ENCODE data around the gene BCR.

Gene BCR

DNA sequence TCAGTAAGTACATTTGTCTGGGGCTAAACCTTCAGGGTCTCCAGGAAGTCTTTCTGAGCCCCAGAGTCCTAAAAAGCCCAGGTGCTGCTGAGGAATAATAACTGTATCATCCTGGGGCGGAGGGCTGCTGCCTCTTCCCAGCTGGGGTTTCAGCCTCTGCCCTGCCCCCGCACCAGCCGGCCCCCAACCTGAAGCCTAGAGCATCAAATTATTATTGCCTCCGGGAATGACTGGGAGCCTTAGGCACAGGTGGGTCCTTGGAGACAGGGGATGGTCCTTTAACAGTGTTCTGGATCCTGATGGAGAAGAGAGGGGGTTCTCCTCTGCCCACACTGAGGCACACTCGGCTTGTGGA lies 64.4 kb downstream of the BCR start:
- Histone ChIP-seq H3K9ac (ENCODE audit: insufficient read length, low read depth) (peak overlapping the region; percentile 44), H3K4me1 (ENCODE audit: insufficient read depth, insufficient read length) (peaks cover 31% of the 10 kb centered on the region), H3K27me3 (ENCODE audit: insufficient read depth, insufficient read length) (no peaks in the 10 kb centered on the region), H3K9me3 (ENCODE audit: insufficient read depth, low read length) (no peaks in the 10 kb centered on the region), H3K4me3 (ENCODE audit: insufficient read length, low read depth) (no peak overlapping the region), H3K36me3 (ENCODE audit: insufficient read depth, insufficient read length, low read length) (peaks cover 9% of the 10 kb centered on the region)
- DNase-seq (ENCODE audit: low read depth, low spot score): no peak
- TF ChIP-seq YY1 (IDR thresholded peaks at IDR 0.05; ENCODE audit: insufficient read depth, insufficient read length) (no peak), ZNF274 (IDR thresholded peaks at IDR 0.05; ENCODE audit: low read depth, low read length) (no peak), SUZ12 (IDR thresholded peaks at IDR 0.05; ENCODE audit: extremely low read depth, insufficient read depth, insufficient read length) (no peak)

- H3K9ac ChIP-seq (ENCODE audit: insufficient read length, low read depth): no peak overlapping the region
Observed at GRCh38 chr22:23245045-23245798, 64.9 kb downstream of the BCR start.

DNA sequence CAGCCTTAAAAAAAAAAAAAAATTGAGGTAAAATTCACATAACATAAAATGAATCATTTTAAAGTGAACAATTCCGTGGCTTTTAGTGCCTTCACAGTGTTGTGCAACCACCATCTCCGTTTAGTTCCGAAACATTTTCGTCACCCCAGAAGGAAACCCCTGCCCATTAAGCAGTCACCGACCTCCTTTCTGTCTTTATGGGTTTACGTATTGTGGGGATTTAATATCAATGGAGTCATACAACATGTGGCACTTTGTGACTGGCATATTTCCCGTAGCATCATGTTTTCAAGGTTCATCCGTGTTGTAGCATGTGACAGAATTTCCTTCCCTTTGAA lies 65.5 kb downstream of the BCR start:
- no peaks in the 10 kb centered on the region for H3K27me3 ChIP-seq (ENCODE audit: insufficient read depth, insufficient read length)
- H3K4me3 ChIP-seq (ENCODE audit: insufficient read length, low read depth): no peak overlapping the region
- peaks cover 9% of the 10 kb centered on the region for H3K36me3 ChIP-seq (ENCODE audit: insufficient read depth, insufficient read length, low read length)
- no peak overlapping the region for H3K9ac ChIP-seq (ENCODE audit: insufficient read length, low read depth)
- TF ChIP-seq SUZ12 (IDR thresholded peaks at IDR 0.05; ENCODE audit: extremely low read depth, insufficient read depth, insufficient read length): no peak
- TF ChIP-seq YY1 (IDR thresholded peaks at IDR 0.05; ENCODE audit: insufficient read depth, insufficient read length): no peak
- TF ChIP-seq ZNF274 (IDR thresholded peaks at IDR 0.05; ENCODE audit: low read depth, low read length): no peak
- DNase-seq (ENCODE audit: low read depth, low spot score): no peak
- H3K4me1 ChIP-seq (ENCODE audit: insufficient read depth, insufficient read length): peaks cover 31% of the 10 kb centered on the region
- H3K9me3 ChIP-seq (ENCODE audit: insufficient read depth, low read length): no peaks in the 10 kb centered on the region

More at GRCh38 chr22:23245045-23245798, 64.9 kb downstream of the BCR start:
- H3K9me3 ChIP-seq (ENCODE audit: insufficient read depth, low read length): no peaks in the 10 kb centered on the region
- DNase-seq (ENCODE audit: low read depth, low spot score): no peak
- H3K4me3 ChIP-seq (ENCODE audit: insufficient read length, low read depth): no peak overlapping the region
- H3K4me1 ChIP-seq (ENCODE audit: insufficient read depth, insufficient read length): peaks cover 31% of the 10 kb centered on the region
- no peaks in the 10 kb centered on the region for H3K27me3 ChIP-seq (ENCODE audit: insufficient read depth, insufficient read length)
- peaks cover 9% of the 10 kb centered on the region for H3K36me3 ChIP-seq (ENCODE audit: insufficient read depth, insufficient read length, low read length)
- TF ChIP-seq YY1 (IDR thresholded peaks at IDR 0.05; ENCODE audit: insufficient read depth, insufficient read length): no peak
- TF ChIP-seq ZNF274 (IDR thresholded peaks at IDR 0.05; ENCODE audit: low read depth, low read length): no peak
- TF ChIP-seq SUZ12 (IDR thresholded peaks at IDR 0.05; ENCODE audit: extremely low read depth, insufficient read depth, insufficient read length): no peak

- H3K27me3 ChIP-seq (ENCODE audit: insufficient read depth, insufficient read length): no peaks in the 10 kb centered on the region
- no peak overlapping the region for H3K4me3 ChIP-seq (ENCODE audit: insufficient read length, low read depth)
- no peak overlapping the region for H3K9ac ChIP-seq (ENCODE audit: insufficient read length, low read depth)
- no peaks in the 10 kb centered on the region for H3K9me3 ChIP-seq (ENCODE audit: insufficient read depth, low read length)
- H3K36me3 ChIP-seq (ENCODE audit: insufficient read depth, insufficient read length, low read length): peaks cover 13% of the 10 kb centered on the region
- DNase-seq (ENCODE audit: low read depth, low spot score): no peak
- peaks cover 22% of the 10 kb centered on the region for H3K4me1 ChIP-seq (ENCODE audit: insufficient read depth, insufficient read length)
- TF ChIP-seq SUZ12 (IDR thresholded peaks at IDR 0.05; ENCODE audit: extremely low read depth, insufficient read depth, insufficient read length) (no peak), ZNF274 (IDR thresholded peaks at IDR 0.05; ENCODE audit: low read depth, low read length) (no peak), YY1 (IDR thresholded peaks at IDR 0.05; ENCODE audit: insufficient read depth, insufficient read length) (no peak)
Observed at GRCh38 chr22:23246982-23247766, 66.9 kb downstream of the BCR start.

DNA sequence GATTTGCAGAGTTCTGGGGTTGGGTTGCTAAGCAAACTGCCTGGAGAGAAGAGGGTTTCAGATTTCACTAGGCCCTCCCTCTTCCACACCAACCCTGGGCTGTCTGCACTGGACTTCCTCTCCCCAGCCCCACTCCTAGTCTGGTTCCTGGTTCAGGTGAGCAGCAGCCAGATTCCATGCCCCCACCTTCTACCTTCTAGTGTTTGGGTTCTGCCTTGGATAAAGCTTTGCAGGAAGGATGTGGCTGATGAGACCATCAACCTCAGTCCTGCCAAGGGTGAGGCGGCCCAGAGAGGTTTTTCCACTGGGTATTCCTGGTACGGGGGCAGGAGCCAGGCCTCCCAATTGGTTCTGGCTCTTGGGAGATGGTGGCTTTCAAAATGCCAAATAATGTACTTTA lies 68.3 kb downstream of the BCR start:
- H3K27me3 ChIP-seq (ENCODE audit: insufficient read depth, insufficient read length): no peaks in the 10 kb centered on the region
- no peak for TF ChIP-seq ZNF274 (IDR thresholded peaks at IDR 0.05; ENCODE audit: low read depth, low read length)
- no peak for TF ChIP-seq SUZ12 (IDR thresholded peaks at IDR 0.05; ENCODE audit: extremely low read depth, insufficient read depth, insufficient read length)
- TF ChIP-seq YY1 (IDR thresholded peaks at IDR 0.05; ENCODE audit: insufficient read depth, insufficient read length): no peak
- DNase-seq (ENCODE audit: low read depth, low spot score): no peak
- peaks cover 21% of the 10 kb centered on the region for H3K36me3 ChIP-seq (ENCODE audit: insufficient read depth, insufficient read length, low read length)
- peak overlapping the region; percentile 42 for H3K9ac ChIP-seq (ENCODE audit: insufficient read length, low read depth)
- peaks cover 21% of the 10 kb centered on the region for H3K4me1 ChIP-seq (ENCODE audit: insufficient read depth, insufficient read length)
- no peak overlapping the region for H3K4me3 ChIP-seq (ENCODE audit: insufficient read length, low read depth)
- H3K9me3 ChIP-seq (ENCODE audit: insufficient read depth, low read length): no peaks in the 10 kb centered on the region

DNA sequence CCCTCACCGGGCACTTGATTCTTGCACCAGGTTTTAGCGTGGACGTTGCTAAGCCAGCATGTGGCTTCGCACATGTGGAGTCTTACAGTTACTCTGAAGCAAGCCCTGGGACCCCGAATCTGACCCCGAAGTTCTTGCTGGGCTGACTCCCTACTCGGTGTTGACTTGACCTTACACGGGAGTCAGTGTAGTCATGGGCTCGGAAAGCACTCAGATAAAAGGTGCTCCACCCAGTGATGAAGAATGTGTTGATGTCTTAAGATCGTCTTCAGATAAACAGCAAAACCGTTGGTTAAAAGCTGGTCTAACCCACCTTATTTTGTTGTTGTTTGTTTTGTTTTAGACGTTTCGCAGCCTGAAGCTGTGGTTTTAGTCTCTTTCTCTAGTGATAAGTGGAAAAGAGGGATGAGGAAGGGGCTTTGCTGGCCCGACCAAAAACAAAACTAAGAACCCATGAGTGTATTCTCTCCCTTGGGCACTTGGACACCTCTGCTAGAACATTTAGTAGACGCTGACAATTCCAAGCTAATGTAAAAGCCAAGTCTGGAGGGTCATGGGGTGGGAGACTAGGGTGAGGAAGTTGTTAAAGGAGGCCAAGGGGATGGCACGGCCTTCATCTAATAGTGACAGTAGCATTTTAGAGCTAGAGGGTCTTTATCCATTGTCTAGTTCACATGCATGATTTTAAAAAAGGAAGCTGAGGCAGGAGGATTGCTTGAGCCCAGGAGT lies 69.9 kb downstream of the BCR start:
- no peaks in the 10 kb centered on the region for H3K9me3 ChIP-seq (ENCODE audit: insufficient read depth, low read length)
- H3K4me1 ChIP-seq (ENCODE audit: insufficient read depth, insufficient read length): peaks cover 11% of the 10 kb centered on the region
- peaks cover 33% of the 10 kb centered on the region for H3K36me3 ChIP-seq (ENCODE audit: insufficient read depth, insufficient read length, low read length)
- H3K27me3 ChIP-seq (ENCODE audit: insufficient read depth, insufficient read length): no peaks in the 10 kb centered on the region
- TF ChIP-seq YY1 (IDR thresholded peaks at IDR 0.05; ENCODE audit: insufficient read depth, insufficient read length): no peak
- TF ChIP-seq ZNF274 (IDR thresholded peaks at IDR 0.05; ENCODE audit: low read depth, low read length): no peak
- H3K4me3 ChIP-seq (ENCODE audit: insufficient read length, low read depth): no peak overlapping the region
- H3K9ac ChIP-seq (ENCODE audit: insufficient read length, low read depth): no peak overlapping the region
- no peak for DNase-seq (ENCODE audit: low read depth, low spot score)

Measured in NT2/D1 (cell line).